Loucy (cell line): Measurements from ENCODE around the gene CADM1.

Experiments
- H2AFZ ChIP-seq: fragments of 200-600 bp; sonication (generic); 2 replicates; pipeline ENCODE4 v1.6.0; 2016; ENCODE audit warnings: antibody characterized with exemption, mild to moderate bottlenecking, low read length, moderate library complexity
- H3F3A ChIP-seq: fragments of 200-600 bp; 2 replicates; pipeline ENCODE4 v1.6.0; 2016; ENCODE audit warnings: antibody characterized with exemption, low read depth, mild to moderate bottlenecking
- H3K27me3 ChIP-seq: fragments of 200-600 bp; sonication (generic); 2 replicates; pipeline ENCODE4 v1.6.1; 2014; ENCODE audit warnings: low read length, mild to moderate bottlenecking; ENCODE audit not compliant: insufficient read depth, poor library complexity, severe bottlenecking
- H3K36me3 ChIP-seq: fragments of 200-600 bp; sonication (generic); 2 replicates; pipeline ENCODE4 v1.6.1; 2016; ENCODE audit warnings: low read length; ENCODE audit not compliant: insufficient read depth
- H3K4me1 ChIP-seq: fragments of 200-600 bp; sonication (generic); 2 replicates; pipeline ENCODE4 v1.5.1; 2014; ENCODE audit warnings: low read length, mild to moderate bottlenecking; ENCODE audit not compliant: insufficient read depth, poor library complexity, severe bottlenecking
- H3K4me2 ChIP-seq: fragments of 200-600 bp; sonication (generic); 2 replicates; pipeline ENCODE4 v1.6.0; 2014; ENCODE audit warnings: antibody characterized with exemption, low read length, low read depth, mild to moderate bottlenecking; ENCODE audit not compliant: poor library complexity, severe bottlenecking
- H3K4me3 ChIP-seq: fragments of 200-600 bp; sonication (generic); 2 replicates; pipeline ENCODE4 v1.5.1; 2014; ENCODE audit warnings: low read length, mild to moderate bottlenecking, mixed read lengths; ENCODE audit not compliant: poor library complexity, severe bottlenecking
- H3K79me2 ChIP-seq: fragments of 200-600 bp; sonication (generic); 2 replicates; pipeline ENCODE4 v1.6.1; 2014; ENCODE audit warnings: low read length; ENCODE audit not compliant: insufficient read depth
- H3K9ac ChIP-seq: fragments of 200-600 bp; sonication (generic); 2 replicates; pipeline ENCODE4 v1.6.0; 2014; ENCODE audit warnings: mild to moderate bottlenecking, low read depth, low read length, moderate library complexity; ENCODE audit not compliant: poor library complexity, severe bottlenecking
- H3K9me2 ChIP-seq: fragments of 200-600 bp; sonication (generic); replicated peaks from 2 replicates; pipeline ENCODE4 v1.6.1; 2016; ENCODE audit warnings: low read depth, low read length, mixed read lengths
- H3K9me3 ChIP-seq: fragments of 200-600 bp; sonication (generic); 2 replicates; pipeline ENCODE4 v1.6.1; 2014; ENCODE audit warnings: mild to moderate bottlenecking, antibody characterized with exemption, low read length, low read depth; ENCODE audit not compliant: insufficient read depth
- H4K20me1 ChIP-seq: fragments of 200-600 bp; sonication (generic); 2 replicates; pipeline ENCODE4 v1.6.0; 2014; ENCODE audit warnings: antibody characterized with exemption, low read length, mild to moderate bottlenecking; ENCODE audit not compliant: insufficient read depth, poor library complexity, severe bottlenecking
- EZH2phosphoT487 ChIP-seq: fragments of 200-600 bp; IDR thresholded peaks from 2 replicates; pipeline ENCODE4 v1.6.1; 2018; ENCODE audit warnings: antibody characterized with exemption, mild to moderate bottlenecking, moderate library complexity, borderline replicate concordance
- TF ChIP-seq, protein P1 (sequence below): fragments of 200-600 bp; sonication (generic); conservative IDR thresholded peaks from 2 replicates; pipeline ENCODE4 v1.5.1; 2014; ENCODE audit warnings: mild to moderate bottlenecking, antibody characterized with exemption, low read length

Gene CADM1

DNA sequence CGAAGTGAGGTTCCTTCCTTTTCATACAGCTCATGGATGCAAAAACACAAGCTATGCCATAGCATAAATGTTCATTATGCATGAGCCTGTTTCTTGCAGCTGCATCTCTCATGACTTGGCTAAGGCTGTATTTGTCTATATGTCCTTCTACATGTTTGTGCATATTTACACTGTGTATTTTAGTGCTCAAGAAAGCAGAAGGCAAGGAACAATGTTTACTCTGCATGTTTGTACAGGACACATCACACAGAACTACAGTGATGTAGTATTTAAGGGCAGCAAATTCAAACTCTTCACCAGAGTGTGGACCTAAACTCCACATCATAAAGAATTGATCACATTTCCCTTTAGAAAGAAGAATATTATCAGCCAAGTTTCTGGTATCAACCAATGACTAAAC, 170.3 kb downstream of the CADM1 start:
- no peak overlapping the region for H3K9ac ChIP-seq
- no peaks in the 10 kb centered on the region for H4K20me1 ChIP-seq
- H3K27me3 ChIP-seq, result no peaks in the 10 kb centered on the region
- no peaks in the 10 kb centered on the region for H3K9me2 ChIP-seq
- H3K79me2 ChIP-seq, result no peaks in the 10 kb centered on the region
- no peaks in the 10 kb centered on the region for H3K4me1 ChIP-seq
- H3K4me3 ChIP-seq, result no peak overlapping the region
- H2AFZ ChIP-seq, result no peak overlapping the region
- H3K36me3 ChIP-seq, result no peaks in the 10 kb centered on the region
- TF ChIP-seq, protein P1, sequence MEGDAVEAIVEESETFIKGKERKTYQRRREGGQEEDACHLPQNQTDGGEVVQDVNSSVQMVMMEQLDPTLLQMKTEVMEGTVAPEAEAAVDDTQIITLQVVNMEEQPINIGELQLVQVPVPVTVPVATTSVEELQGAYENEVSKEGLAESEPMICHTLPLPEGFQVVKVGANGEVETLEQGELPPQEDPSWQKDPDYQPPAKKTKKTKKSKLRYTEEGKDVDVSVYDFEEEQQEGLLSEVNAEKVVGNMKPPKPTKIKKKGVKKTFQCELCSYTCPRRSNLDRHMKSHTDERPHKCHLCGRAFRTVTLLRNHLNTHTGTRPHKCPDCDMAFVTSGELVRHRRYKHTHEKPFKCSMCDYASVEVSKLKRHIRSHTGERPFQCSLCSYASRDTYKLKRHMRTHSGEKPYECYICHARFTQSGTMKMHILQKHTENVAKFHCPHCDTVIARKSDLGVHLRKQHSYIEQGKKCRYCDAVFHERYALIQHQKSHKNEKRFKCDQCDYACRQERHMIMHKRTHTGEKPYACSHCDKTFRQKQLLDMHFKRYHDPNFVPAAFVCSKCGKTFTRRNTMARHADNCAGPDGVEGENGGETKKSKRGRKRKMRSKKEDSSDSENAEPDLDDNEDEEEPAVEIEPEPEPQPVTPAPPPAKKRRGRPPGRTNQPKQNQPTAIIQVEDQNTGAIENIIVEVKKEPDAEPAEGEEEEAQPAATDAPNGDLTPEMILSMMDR, result no peak
- TF ChIP-seq EZH2phosphoT487, result no peak
- H3K4me2 ChIP-seq, result no peak overlapping the region
- H3K9me3 ChIP-seq, result no peaks in the 10 kb centered on the region
- H3F3A ChIP-seq, result no peaks in the 10 kb centered on the region

GRCh38 chr11:115333121-115333520, 171.1 kb downstream of the CADM1 start:
- TF ChIP-seq, protein P1, result no peak
- TF ChIP-seq EZH2phosphoT487, result no peak
- H3K9ac ChIP-seq, result no peak overlapping the region

GRCh38 chr11:115330684-115331482, 173.3 kb downstream of the CADM1 start:
- Histone ChIP-seq H4K20me1 (no peaks in the 10 kb centered on the region), H3F3A (no peaks in the 10 kb centered on the region), H3K9me2 (no peaks in the 10 kb centered on the region), H2AFZ (no peak overlapping the region), H3K4me3 (no peak overlapping the region), H3K36me3 (no peaks in the 10 kb centered on the region), H3K4me1 (no peaks in the 10 kb centered on the region), H3K9ac (no peak overlapping the region), H3K4me2 (no peak overlapping the region), H3K79me2 (no peaks in the 10 kb centered on the region), H3K9me3 (no peaks in the 10 kb centered on the region), H3K27me3 (no peaks in the 10 kb centered on the region)
- TF ChIP-seq EZH2phosphoT487, result no peak
- TF ChIP-seq, protein P1, result no peak

More at GRCh38 chr11:115333121-115333520, 171.1 kb downstream of the CADM1 start:
- no peaks in the 10 kb centered on the region for H3F3A ChIP-seq
- H3K27me3 ChIP-seq, result no peaks in the 10 kb centered on the region
- no peaks in the 10 kb centered on the region for H3K79me2 ChIP-seq
- no peaks in the 10 kb centered on the region for H3K9me2 ChIP-seq
- H3K4me2 ChIP-seq, result no peak overlapping the region
- H3K4me3 ChIP-seq, result no peak overlapping the region
- H3K36me3 ChIP-seq, result no peaks in the 10 kb centered on the region
- H4K20me1 ChIP-seq, result no peaks in the 10 kb centered on the region
- no peaks in the 10 kb centered on the region for H3K9me3 ChIP-seq
- no peak overlapping the region for H2AFZ ChIP-seq
- no peaks in the 10 kb centered on the region for H3K4me1 ChIP-seq
